ENCODE data around the gene XRCC5. TPM values are rescaled to one million over a fixed set of nuclear protein-coding genes. Genes with fewer than 3 reads are reported as not detected.

The XRCC5 gene
- total RNA-seq, 1 donor from 2014 or later: 524 TPM

DNA sequence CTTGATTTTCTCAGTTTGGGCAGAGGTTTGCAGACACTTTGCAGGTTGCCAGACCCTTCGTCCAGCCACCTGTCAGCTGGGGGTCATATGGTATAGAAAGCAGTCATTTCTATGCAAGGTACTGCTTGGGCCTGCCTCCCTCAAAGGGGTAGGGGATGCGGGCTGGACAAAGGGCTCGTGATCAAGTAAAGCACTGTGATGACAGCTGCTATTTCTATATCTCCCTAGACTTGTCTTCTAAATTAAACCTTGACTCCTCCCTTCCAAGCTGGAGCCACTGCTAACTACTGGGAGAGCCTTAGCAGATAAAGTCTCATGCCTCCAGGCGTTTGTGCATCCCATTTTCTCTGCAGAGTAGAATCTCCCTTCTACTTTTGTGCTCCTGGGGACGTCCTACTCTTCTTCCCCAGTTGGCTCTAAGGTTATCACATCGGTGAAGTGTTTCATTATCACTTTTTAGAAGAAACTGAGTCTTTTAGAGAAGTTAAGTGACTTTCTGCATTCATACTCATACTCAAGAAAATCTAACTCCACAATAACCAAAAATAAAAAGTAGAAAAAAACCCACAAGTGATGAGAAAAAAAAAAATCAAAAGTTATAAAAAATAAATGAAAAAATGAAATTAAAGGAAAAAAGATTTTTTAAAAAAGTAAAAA lies 710 bp upstream of the XRCC5 start:
- H3K27me3 Mint-ChIP-seq (ENCODE audit: low read depth): peaks cover 4% of the 10 kb centered on the region
- H3K27ac Mint-ChIP-seq (ENCODE audit: unreplicated experiment): peak overlapping the region; percentile 88
- no peaks in the 10 kb centered on the region for H3K9me3 Mint-ChIP-seq
- DNase-seq (ENCODE audit: low read depth, low spot score): peak; percentile 12
- peaks cover 73% of the 10 kb centered on the region for H3K4me1 Mint-ChIP-seq
- TF ChIP-seq, protein P1, sequence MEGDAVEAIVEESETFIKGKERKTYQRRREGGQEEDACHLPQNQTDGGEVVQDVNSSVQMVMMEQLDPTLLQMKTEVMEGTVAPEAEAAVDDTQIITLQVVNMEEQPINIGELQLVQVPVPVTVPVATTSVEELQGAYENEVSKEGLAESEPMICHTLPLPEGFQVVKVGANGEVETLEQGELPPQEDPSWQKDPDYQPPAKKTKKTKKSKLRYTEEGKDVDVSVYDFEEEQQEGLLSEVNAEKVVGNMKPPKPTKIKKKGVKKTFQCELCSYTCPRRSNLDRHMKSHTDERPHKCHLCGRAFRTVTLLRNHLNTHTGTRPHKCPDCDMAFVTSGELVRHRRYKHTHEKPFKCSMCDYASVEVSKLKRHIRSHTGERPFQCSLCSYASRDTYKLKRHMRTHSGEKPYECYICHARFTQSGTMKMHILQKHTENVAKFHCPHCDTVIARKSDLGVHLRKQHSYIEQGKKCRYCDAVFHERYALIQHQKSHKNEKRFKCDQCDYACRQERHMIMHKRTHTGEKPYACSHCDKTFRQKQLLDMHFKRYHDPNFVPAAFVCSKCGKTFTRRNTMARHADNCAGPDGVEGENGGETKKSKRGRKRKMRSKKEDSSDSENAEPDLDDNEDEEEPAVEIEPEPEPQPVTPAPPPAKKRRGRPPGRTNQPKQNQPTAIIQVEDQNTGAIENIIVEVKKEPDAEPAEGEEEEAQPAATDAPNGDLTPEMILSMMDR (conservative IDR thresholded peaks at IDR 0.05): no peak
- H3K4me3 Mint-ChIP-seq: peak overlapping the region; percentile 99
- peaks cover 16% of the 10 kb centered on the region for H3K36me3 Mint-ChIP-seq (ENCODE audit: low read depth)

DNA sequence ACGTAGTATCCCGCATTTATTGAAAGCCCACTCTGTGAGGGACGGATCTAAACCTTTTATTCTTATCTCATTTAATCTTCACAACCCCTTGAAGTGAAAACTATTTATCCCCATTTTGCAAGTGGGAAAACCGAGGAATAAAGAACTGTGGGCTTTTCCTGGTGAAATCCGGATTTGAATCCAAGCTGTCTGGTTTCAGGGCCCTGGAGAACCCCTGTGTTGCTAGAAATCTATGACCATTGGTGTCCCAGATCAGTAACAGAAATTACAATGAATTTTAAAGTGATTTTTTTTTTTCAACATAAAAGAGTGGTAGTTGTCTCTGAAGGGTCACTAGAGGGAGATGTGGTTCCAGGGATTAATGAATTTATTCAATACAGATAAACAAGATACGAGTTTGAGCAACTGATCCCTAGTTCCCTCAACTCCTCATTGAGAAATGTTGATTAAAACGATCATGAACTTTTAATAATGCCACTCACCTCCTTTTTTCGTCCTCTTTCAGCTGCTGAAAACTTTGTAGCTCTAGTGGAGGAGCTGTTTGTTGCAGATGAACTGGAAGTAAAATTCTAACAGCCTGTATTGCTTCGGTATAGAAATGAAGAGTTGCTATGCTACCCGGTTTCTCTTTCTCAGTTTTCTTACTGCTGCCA lies 940 bp downstream of the XRCC5 start:
- TF ChIP-seq, protein P1 (conservative IDR thresholded peaks at IDR 0.05): peak; percentile 69
- Mint-ChIP-seq H3K4me1 (peaks cover 79% of the 10 kb centered on the region), H3K9me3 (no peaks in the 10 kb centered on the region), H3K36me3 (ENCODE audit: low read depth) (peaks cover 21% of the 10 kb centered on the region), H3K27ac (ENCODE audit: unreplicated experiment) (peak overlapping the region; percentile 99), H3K4me3 (peak overlapping the region; percentile 99), H3K27me3 (ENCODE audit: low read depth) (peaks cover 4% of the 10 kb centered on the region)
- no peak for DNase-seq (ENCODE audit: low read depth, low spot score)

DNA sequence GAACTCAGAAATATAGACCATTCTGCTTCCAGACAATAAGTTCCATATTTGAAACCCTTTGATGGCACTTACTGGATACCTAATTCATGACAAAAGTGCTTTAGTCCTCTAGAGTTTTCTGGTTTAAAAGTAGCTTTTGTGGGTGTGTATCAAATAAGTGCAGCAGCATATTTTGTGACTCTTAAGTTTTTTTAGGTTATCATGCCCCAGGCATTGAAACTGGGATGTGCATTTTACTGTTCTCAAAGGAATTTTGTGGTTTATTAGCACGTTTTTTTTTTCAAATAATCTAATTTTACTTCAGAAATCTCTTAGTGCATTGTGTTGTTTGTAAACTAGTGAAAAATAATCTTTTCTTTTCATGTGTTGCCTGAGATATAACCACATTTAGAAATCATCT lies 1.5 kb downstream of the XRCC5 start:
- DNase-seq (ENCODE audit: low read depth, low spot score): no peak
- Mint-ChIP-seq H3K36me3 (ENCODE audit: low read depth) (peaks cover 23% of the 10 kb centered on the region), H3K9me3 (no peaks in the 10 kb centered on the region), H3K27me3 (ENCODE audit: low read depth) (peaks cover 4% of the 10 kb centered on the region), H3K4me1 (peaks cover 78% of the 10 kb centered on the region), H3K27ac (ENCODE audit: unreplicated experiment) (peak overlapping the region; percentile 99), H3K4me3 (peak overlapping the region; percentile 99)
- TF ChIP-seq, protein P1 (conservative IDR thresholded peaks at IDR 0.05): no peak

DNA sequence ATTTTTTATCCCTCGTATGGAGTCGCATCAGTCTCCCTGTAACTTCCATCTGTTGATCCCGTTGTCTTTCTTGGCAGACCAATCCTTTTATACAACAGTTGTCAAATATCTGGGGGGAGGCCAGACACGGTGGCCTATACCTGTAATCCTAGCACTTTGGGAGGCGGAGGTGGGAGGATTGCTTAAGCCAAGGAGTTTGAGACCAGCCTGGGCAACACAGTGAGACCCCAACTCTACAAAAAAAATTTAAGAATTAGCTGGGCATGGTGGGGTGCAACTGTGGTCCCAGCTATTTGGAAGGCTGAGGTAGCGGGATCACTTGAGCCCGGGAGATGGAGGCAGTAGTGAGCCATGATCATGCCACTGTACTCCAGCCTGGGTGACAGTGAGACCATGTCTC lies 2.0 kb downstream of the XRCC5 start:
- TF ChIP-seq, protein P1 (conservative IDR thresholded peaks at IDR 0.05): no peak
- DNase-seq (ENCODE audit: low read depth, low spot score): no peak
- H3K27me3 Mint-ChIP-seq (ENCODE audit: low read depth): peaks cover 4% of the 10 kb centered on the region
- H3K27ac Mint-ChIP-seq (ENCODE audit: unreplicated experiment): no peak overlapping the region
- H3K4me3 Mint-ChIP-seq: peak overlapping the region; percentile 99
- H3K9me3 Mint-ChIP-seq: no peaks in the 10 kb centered on the region
- peaks cover 79% of the 10 kb centered on the region for H3K4me1 Mint-ChIP-seq
- H3K36me3 Mint-ChIP-seq (ENCODE audit: low read depth): peaks cover 24% of the 10 kb centered on the region

DNA sequence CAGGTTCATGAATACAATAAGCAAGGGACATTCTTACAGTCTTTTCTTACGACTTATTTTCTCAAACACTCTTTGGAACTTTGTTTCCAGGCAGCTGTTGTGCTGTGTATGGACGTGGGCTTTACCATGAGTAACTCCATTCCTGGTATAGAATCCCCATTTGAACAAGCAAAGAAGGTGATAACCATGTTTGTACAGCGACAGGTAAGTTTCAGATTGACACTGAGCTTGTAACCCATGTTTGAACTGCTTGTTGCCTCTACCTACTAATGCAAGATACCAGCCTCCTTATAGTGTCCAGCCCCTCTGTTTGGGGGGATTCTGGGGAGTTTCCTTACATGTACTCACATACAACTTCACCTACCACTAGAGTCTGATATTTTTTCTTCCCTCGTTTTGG lies 3.8 kb downstream of the XRCC5 start:
- DNase-seq (ENCODE audit: low read depth, low spot score): no peak
- H3K4me1 Mint-ChIP-seq: peaks cover 88% of the 10 kb centered on the region
- peaks cover 4% of the 10 kb centered on the region for H3K27me3 Mint-ChIP-seq (ENCODE audit: low read depth)
- peak overlapping the region; percentile 92 for H3K4me3 Mint-ChIP-seq
- TF ChIP-seq, protein P1 (conservative IDR thresholded peaks at IDR 0.05): no peak
- no peak overlapping the region for H3K27ac Mint-ChIP-seq (ENCODE audit: unreplicated experiment)
- H3K36me3 Mint-ChIP-seq (ENCODE audit: low read depth): peaks cover 34% of the 10 kb centered on the region
- no peaks in the 10 kb centered on the region for H3K9me3 Mint-ChIP-seq
